GM12873 (cell line): ENCODE results near the gene ELOB.

ENCODE experiments used
- TF ChIP-seq, protein P1 (sequence below): IDR thresholded peaks from 2 replicates; pipeline ENCODE4 v1.5.1; 2012; ENCODE audit warnings: low read depth, mild to moderate bottlenecking, moderate library complexity, low read length, control low read depth; ENCODE audit not compliant: insufficient read depth; ENCODE audit errors: missing control alignments

The ELOB gene

DNA sequence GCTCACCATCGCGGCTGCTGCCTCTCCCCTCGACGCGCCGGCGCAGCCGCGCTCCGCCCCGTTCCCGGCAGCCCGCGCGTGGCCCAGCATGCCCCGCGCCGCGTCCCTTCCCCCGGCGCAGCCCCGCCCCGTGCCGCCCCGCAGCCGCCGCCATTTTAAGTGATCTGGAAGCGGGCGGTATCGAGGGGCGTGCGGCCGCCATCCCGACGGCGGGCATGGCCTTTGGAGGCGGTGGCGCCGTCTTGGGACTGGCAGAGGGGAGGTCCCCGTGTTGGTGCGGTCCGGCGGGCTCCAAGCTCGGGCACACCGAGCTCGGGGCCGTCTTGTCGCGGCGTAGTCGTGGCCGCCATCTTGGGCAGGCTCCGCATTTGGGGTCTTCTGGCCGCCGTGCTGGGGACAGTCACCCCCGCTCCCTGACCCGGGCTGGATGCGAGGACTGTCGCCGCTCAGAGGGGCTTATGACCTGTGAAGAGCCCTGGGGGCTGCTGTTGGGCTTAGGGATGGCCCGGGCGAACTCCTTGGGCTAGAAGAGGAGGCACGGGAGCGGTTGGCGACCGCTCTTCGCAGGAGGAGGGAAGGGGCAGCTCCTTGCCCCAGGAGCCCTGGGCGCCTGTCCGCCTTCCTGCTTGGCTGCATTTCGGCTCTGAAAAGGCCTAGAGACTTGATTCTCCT is at the start of gene ELOB:
TSS of gene ELOB (minus strand) at position 50 of the 672 bp plus-strand sequence. CDS start at position 9, 41 bp downstream.
- TF ChIP-seq, protein P1, sequence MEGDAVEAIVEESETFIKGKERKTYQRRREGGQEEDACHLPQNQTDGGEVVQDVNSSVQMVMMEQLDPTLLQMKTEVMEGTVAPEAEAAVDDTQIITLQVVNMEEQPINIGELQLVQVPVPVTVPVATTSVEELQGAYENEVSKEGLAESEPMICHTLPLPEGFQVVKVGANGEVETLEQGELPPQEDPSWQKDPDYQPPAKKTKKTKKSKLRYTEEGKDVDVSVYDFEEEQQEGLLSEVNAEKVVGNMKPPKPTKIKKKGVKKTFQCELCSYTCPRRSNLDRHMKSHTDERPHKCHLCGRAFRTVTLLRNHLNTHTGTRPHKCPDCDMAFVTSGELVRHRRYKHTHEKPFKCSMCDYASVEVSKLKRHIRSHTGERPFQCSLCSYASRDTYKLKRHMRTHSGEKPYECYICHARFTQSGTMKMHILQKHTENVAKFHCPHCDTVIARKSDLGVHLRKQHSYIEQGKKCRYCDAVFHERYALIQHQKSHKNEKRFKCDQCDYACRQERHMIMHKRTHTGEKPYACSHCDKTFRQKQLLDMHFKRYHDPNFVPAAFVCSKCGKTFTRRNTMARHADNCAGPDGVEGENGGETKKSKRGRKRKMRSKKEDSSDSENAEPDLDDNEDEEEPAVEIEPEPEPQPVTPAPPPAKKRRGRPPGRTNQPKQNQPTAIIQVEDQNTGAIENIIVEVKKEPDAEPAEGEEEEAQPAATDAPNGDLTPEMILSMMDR, result no peak

GRCh38 chr16:2825906-2826305 is 48.8 kb upstream of the ELOB start:
- TF ChIP-seq, protein P1, result no peak

GRCh38 chr16:2825049-2825742 is 48.1 kb upstream of the ELOB start:
- TF ChIP-seq, protein P1, result no peak

- TF ChIP-seq, protein P1, result no peak
Measured at GRCh38 chr16:2824626-2825025, 47.5 kb upstream of the ELOB start.

- TF ChIP-seq, protein P1, result no peak
Measured at GRCh38 chr16:2822496-2822895, 45.4 kb upstream of the ELOB start.

DNA sequence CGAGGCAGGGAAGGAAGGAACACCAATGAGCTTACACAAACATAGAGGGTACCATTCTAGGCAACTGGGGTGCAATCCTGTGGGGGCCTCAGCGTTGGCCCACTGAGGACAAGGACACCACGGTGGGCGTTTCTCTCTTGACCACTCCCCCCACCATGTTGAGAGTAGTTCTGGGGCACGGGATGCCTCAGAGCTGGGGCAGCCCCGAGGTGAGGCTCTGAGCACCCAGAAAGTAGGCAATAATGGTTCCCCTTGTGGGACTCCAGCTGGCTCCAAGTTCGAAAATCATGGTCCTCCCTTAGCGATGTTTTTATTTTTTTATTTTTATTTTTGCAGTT is 45.0 kb upstream of the ELOB start:
- TF ChIP-seq, protein P1, result no peak

DNA sequence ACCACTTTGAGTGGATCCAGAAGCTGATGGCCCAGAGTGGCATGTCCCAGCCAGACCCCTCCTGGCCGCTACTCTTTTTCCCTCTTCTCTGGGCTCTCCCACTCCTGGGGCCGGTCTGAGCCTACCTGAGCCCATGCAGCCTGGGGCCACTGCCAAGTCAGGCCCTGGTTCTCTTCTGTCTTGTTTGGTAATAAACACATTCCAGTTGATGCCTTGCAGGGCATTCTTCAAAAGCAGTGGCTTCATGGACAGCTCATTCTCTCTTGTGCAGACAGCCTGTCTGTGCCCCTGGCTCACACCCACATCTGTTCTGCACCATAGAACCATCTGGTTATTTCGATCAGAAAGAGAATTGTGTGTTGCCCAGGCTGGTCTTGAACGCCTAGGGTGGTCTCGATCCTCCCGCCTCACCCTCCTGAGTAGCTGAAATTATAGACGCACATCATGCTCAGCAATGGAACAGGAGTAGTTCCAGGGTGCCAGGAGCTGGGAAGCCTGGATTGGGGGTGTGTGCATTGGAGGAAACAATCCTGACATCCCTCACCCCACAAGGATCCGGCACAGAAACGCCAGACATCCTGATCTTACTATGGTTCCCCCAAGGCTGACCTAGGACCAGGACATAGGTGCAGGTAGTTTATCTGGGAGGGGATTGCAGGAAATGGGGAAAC is 44.5 kb upstream of the ELOB start:
- TF ChIP-seq, protein P1, result no peak
